Measurements from ENCODE around the gene SNCAIP. TPM values are rescaled to one million over a fixed set of nuclear protein-coding genes. Genes with fewer than 3 reads are reported as not detected.
"Not testable (repeated sequence)": the region's sequence is repeated elsewhere in the genome, so short reads cannot be mapped to it uniquely, and the experiment has no call there.

Gene SNCAIP
- polyA plus RNA-seq, 10 donors, result 8.1 to 14.1 (median 11.2) TPM

- DNase-seq, result peak in 2 of 3 donors; percentile 68 to 88
Observed at GRCh38 chr5:122312591-122313406, 762 bp downstream of the SNCAIP start.

- DNase-seq, result peak in 1 of 3 donors; percentile 76
Observed at GRCh38 chr5:122314036-122314435, 2.0 kb downstream of the SNCAIP start.

GRCh38 chr5:122315521-122315920 lies 3.5 kb downstream of the SNCAIP start:
- no peak for DNase-seq

- DNase-seq, result no peak
Observed at GRCh38 chr5:122316656-122317055, 4.6 kb downstream of the SNCAIP start.

GRCh38 chr5:122319897-122320296 lies 7.9 kb downstream of the SNCAIP start:
- no peak for DNase-seq

GRCh38 chr5:122321921-122322320 lies 9.9 kb downstream of the SNCAIP start:
- DNase-seq, result peak in 1 of 3 donors; percentile 57

- peak; percentile 44 to 82 (median 47) for DNase-seq
Observed at GRCh38 chr5:122322801-122323548, 10.9 kb downstream of the SNCAIP start.

GRCh38 chr5:122323738-122324137 lies 11.7 kb downstream of the SNCAIP start:
- DNase-seq, result peak in 1 of 3 donors; percentile 22

- no peak for DNase-seq
Observed at GRCh38 chr5:122327110-122327509, 15.1 kb downstream of the SNCAIP start.

- DNase-seq, result no peak
Observed at GRCh38 chr5:122330881-122331280, 18.8 kb downstream of the SNCAIP start.

- no peak for DNase-seq
Observed at GRCh38 chr5:122332599-122333555, 20.8 kb downstream of the SNCAIP start.

GRCh38 chr5:122333564-122333963 lies 21.5 kb downstream of the SNCAIP start:
- DNase-seq, result no peak

- DNase-seq, result peak in 2 of 3 donors; percentile 11 to 64
Observed at GRCh38 chr5:122339591-122339990, 27.6 kb downstream of the SNCAIP start.

GRCh38 chr5:122341087-122341486 lies 29.1 kb downstream of the SNCAIP start:
- no peak for DNase-seq

GRCh38 chr5:122342256-122342655 lies 30.2 kb downstream of the SNCAIP start:
- DNase-seq, result no peak

- DNase-seq, result no peak
Observed at GRCh38 chr5:122346897-122347581, 35.0 kb downstream of the SNCAIP start.

GRCh38 chr5:122350496-122350895 lies 38.5 kb downstream of the SNCAIP start:
- no peak for DNase-seq

GRCh38 chr5:122351416-122352157 lies 39.5 kb downstream of the SNCAIP start:
- DNase-seq, result no peak

GRCh38 chr5:122352331-122352730 lies 40.3 kb downstream of the SNCAIP start:
- DNase-seq, result no peak

- not testable (repeated sequence) for DNase-seq
Observed at GRCh38 chr5:122353361-122353760, 41.3 kb downstream of the SNCAIP start.
